ENCODE results near the gene SNX22.

Gene SNX22

DNA sequence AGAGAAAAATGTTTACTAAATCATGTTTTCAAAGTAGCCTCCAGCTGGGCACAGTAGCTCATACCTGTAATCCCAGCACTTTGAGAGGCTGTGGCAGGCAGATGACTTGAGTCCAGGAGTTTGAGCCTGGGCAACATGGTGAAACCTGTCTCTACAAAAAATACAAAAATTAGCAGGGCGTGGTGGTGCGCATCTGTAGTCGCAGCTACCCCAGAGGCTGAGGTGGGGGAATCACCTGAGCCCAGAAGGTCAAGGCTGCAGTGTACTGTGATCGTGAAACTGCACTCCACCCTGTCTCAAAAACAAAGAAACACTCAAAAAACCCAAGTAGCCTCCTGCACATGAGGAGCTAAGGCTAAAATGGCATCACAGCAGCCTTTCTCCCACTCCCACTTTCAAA is 12.9 kb downstream of the SNX22 start:
- H3K4me1 ChIP-seq (ENCODE audit: control insufficient read depth in 5 of 5, insufficient read depth in 5 of 5, low read length in 5 of 5): peaks cover 5 to 34% (median 27%) of the 10 kb centered on the region in 5 donors
- no peaks in the 10 kb centered on the region for H3K27me3 ChIP-seq (ENCODE audit: control insufficient read depth in 5 of 5, insufficient read depth in 4 of 5, low read length in 5 of 5)
- H3K9ac ChIP-seq (ENCODE audit: low read length in 5 of 5): no peak overlapping the region
- H3K27ac ChIP-seq (ENCODE audit: low read depth, low read length): no peak overlapping the region
- H3K4me3 ChIP-seq (ENCODE audit: low read depth in 1 of 5, low read length in 5 of 5): no peak overlapping the region
- peaks cover 0 to 13% (median 10%) of the 10 kb centered on the region in 5 donors for H3K36me3 ChIP-seq (ENCODE audit: control insufficient read depth in 5 of 5, insufficient read depth in 5 of 5, low read length in 5 of 5)
- H3K9me3 ChIP-seq (ENCODE audit: control insufficient read depth in 5 of 5, low read length in 5 of 5): no peaks in the 10 kb centered on the region

DNA sequence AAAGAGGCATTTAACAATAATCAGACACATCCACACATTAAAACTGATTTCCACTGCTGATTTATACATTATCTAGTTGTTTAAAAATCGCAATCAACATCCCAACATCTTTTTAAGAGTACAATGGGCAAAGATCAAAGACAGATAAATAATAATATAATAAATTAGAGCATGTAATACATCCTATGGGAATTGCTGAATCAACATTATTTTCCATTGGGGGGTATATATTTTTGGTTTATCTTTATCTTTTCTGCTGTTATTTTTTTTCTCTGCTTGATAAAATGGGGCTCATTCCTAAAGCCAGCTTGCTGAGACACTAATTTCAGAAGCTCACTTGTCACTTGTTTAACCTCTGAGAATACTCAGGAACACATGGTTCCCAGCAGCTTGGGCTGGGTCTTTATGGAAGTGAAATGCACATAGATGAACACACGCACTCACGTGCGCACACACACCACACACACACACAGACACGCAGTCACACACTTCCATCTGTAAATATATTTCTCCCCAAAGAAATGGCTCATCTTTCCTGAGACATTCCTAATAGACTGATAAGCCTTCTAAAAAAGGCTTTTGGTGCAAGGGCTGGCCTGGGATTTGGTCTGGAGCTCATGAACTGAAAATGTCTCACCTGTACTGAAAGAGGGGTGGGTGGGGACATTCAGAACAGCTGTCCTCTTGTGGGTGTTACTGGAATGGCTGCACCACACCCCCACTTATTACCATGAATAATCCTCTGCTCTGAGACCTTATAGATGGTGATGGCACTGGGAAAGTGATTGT is 14.8 kb downstream of the SNX22 start:
- Histone ChIP-seq H3K4me3 (ENCODE audit: low read depth in 1 of 5, low read length in 5 of 5) (no peak overlapping the region), H3K27me3 (ENCODE audit: control insufficient read depth in 5 of 5, insufficient read depth in 4 of 5, low read length in 5 of 5) (no peaks in the 10 kb centered on the region), H3K36me3 (ENCODE audit: control insufficient read depth in 5 of 5, insufficient read depth in 5 of 5, low read length in 5 of 5) (peaks cover 0 to 16% (median 10%) of the 10 kb centered on the region in 5 donors), H3K9ac (ENCODE audit: low read length in 5 of 5) (no peak overlapping the region), H3K9me3 (ENCODE audit: control insufficient read depth in 5 of 5, low read length in 5 of 5) (no peaks in the 10 kb centered on the region), H3K4me1 (ENCODE audit: control insufficient read depth in 5 of 5, insufficient read depth in 5 of 5, low read length in 5 of 5) (peaks cover 5 to 24% (median 22%) of the 10 kb centered on the region in 5 donors), H3K27ac (ENCODE audit: low read depth, low read length) (no peak overlapping the region)

DNA sequence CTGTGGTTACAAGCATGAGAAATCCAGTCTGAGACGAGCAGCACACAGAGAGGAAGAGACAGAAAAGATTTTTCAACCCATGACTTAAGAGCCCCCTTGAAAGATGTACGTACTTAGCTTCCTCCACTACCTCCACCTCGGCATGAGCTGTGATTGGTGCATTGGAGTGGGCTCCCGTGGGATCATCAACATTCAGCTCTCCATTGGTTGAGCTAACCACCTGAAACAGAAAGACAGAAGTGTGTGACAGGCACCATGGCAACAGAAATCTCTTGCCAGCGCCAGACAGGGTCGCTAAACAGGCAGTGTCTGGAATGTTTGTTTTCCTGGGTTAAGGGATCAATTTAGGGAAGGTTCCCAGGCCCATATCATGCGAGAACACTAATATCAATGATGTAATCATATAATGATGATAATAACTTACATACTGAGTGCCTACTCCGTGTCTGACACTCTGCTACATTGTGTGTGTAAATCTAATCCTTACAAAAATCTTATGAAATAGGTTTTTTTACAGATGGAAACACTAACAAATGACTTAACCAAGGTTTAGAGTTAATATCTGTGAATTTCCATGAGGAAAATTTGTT is 28.8 kb downstream of the SNX22 start:
- Histone ChIP-seq H3K36me3 (ENCODE audit: control insufficient read depth in 5 of 5, insufficient read depth in 5 of 5, low read length in 5 of 5) (peaks cover 6 to 44% (median 31%) of the 10 kb centered on the region in 5 donors), H3K9ac (ENCODE audit: low read length in 5 of 5) (no peak overlapping the region), H3K4me1 (ENCODE audit: control insufficient read depth in 5 of 5, insufficient read depth in 5 of 5, low read length in 5 of 5) (peaks cover 0 to 9% (median 7%) of the 10 kb centered on the region in 5 donors), H3K4me3 (ENCODE audit: low read depth in 1 of 5, low read length in 5 of 5) (no peak overlapping the region), H3K9me3 (ENCODE audit: control insufficient read depth in 5 of 5, low read length in 5 of 5) (no peaks in the 10 kb centered on the region), H3K27me3 (ENCODE audit: control insufficient read depth in 5 of 5, insufficient read depth in 4 of 5, low read length in 5 of 5) (no peaks in the 10 kb centered on the region), H3K27ac (ENCODE audit: low read depth, low read length) (no peak overlapping the region)

DNA sequence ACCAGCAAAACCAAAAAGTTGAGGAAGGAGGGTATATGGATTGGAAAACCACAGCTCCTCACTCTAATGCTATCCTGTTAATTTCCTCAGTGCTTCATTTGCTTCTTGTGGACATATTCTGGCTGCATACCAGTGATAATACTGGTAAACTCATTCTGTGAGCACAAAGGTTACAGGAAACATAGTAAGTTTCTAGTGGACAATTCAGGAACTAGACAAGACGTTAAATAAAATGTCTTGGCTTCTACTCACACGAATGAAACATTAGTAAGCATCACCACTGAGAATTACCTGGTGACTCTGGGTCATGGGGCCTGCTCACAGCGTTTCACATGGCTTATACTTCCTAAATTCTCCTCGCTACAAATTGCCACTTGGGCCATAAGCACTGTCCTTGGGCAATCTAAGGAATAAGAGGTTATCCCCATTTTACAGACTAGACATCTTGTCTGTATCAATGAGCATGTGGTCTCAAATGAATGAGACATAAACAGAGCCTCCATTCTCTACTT is 31.4 kb downstream of the SNX22 start:
- Histone ChIP-seq H3K4me1 (ENCODE audit: control insufficient read depth in 5 of 5, insufficient read depth in 5 of 5, low read length in 5 of 5) (peaks cover 0 to 9% (median 7%) of the 10 kb centered on the region in 5 donors), H3K4me3 (ENCODE audit: low read depth in 1 of 5, low read length in 5 of 5) (no peak overlapping the region), H3K9ac (ENCODE audit: low read length in 5 of 5) (no peak overlapping the region), H3K27me3 (ENCODE audit: control insufficient read depth in 5 of 5, insufficient read depth in 4 of 5, low read length in 5 of 5) (no peaks in the 10 kb centered on the region), H3K36me3 (ENCODE audit: control insufficient read depth in 5 of 5, insufficient read depth in 5 of 5, low read length in 5 of 5) (peaks cover 12 to 37% (median 30%) of the 10 kb centered on the region in 5 donors), H3K9me3 (ENCODE audit: control insufficient read depth in 5 of 5, low read length in 5 of 5) (no peaks in the 10 kb centered on the region), H3K27ac (ENCODE audit: low read depth, low read length) (no peak overlapping the region)

DNA sequence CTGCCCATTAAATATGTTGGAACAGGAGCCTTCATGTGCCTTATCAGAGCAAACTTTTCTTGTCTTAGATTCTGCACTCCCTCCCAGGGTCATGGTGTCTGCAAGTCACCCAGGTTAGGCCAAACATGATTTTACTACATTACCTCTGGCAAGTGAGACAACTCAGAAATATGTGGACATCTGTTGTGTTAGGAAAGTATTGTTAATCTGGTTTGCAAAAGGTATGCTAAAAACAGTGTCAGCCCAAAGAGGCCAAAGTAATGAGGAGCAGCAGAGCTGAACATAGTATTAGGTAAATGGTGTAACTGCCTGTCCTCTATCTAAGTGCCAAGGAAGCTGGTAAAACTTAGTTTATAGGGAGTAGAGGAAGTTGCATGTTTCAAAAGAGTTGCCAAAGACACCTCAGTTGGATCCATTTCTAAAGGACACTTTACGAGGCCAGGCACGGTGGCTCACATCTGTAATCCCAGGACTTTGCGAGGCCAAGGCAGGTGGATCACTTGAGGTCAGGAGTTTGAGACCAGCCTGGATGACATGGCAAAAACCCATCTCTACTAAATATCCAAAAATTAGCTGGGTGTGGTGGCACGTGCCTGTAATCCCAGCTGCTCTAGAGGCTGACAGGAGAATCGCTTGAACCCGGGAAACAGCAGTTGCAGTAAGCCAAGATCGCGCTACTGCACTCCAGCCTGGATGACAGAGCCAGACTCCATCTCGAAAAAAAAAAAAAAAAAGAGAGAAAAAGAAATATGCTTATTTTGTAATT is 33.8 kb downstream of the SNX22 start:
- no peak overlapping the region for H3K4me3 ChIP-seq (ENCODE audit: low read depth in 1 of 5, low read length in 5 of 5)
- no peaks in the 10 kb centered on the region for H3K27me3 ChIP-seq (ENCODE audit: control insufficient read depth in 5 of 5, insufficient read depth in 4 of 5, low read length in 5 of 5)
- no peak overlapping the region for H3K9ac ChIP-seq (ENCODE audit: low read length in 5 of 5)
- peaks cover 0 to 9% (median 7%) of the 10 kb centered on the region in 5 donors for H3K4me1 ChIP-seq (ENCODE audit: control insufficient read depth in 5 of 5, insufficient read depth in 5 of 5, low read length in 5 of 5)
- no peak overlapping the region for H3K27ac ChIP-seq (ENCODE audit: low read depth, low read length)
- H3K36me3 ChIP-seq (ENCODE audit: control insufficient read depth in 5 of 5, insufficient read depth in 5 of 5, low read length in 5 of 5): peaks cover 13 to 23% (median 20%) of the 10 kb centered on the region in 5 donors
- no peaks in the 10 kb centered on the region for H3K9me3 ChIP-seq (ENCODE audit: control insufficient read depth in 5 of 5, low read length in 5 of 5)

DNA sequence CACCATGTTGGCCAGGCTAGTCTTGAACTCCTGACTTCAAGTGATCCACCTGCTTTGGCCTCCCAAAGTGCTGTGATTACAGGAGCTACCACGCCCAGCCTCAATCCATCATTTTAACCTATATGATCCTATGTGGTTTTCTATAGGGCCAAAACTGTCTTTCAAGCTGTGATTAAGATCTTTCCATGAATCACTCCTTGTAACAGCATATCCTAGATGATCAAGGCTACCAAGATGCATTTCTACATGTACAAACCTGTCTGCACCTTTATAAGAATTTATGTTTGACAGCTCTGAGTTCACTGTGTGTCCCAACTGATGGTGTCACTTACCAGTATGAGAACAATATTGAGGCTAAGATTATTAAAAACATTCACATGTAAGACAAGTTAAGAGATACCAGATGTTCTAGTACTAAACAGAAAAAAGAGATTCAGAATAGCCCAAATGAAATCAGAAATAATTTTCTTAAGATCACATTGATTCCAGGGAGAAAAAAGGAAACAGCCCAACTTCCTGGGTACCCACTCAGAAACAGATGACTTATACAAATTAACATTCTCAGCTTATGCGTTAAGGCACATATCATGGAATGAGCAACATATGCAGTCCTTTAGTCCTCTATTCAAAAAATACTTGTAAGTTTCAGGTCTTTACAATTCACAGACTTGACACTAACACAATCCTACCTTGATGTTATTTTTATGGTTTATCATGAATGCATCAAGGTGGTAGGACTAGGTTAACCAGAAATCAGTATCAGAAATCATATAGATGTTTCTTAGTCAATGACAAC is 36.1 kb downstream of the SNX22 start:
- no peak overlapping the region for H3K4me3 ChIP-seq (ENCODE audit: low read depth in 1 of 5, low read length in 5 of 5)
- peaks cover 11 to 17% (median 14%) of the 10 kb centered on the region in 5 donors for H3K36me3 ChIP-seq (ENCODE audit: control insufficient read depth in 5 of 5, insufficient read depth in 5 of 5, low read length in 5 of 5)
- no peaks in the 10 kb centered on the region for H3K9me3 ChIP-seq (ENCODE audit: control insufficient read depth in 5 of 5, low read length in 5 of 5)
- H3K4me1 ChIP-seq (ENCODE audit: control insufficient read depth in 5 of 5, insufficient read depth in 5 of 5, low read length in 5 of 5): peaks cover 0 to 8% (median 6%) of the 10 kb centered on the region in 5 donors
- no peak overlapping the region for H3K27ac ChIP-seq (ENCODE audit: low read depth, low read length)
- no peak overlapping the region for H3K9ac ChIP-seq (ENCODE audit: low read length in 5 of 5)
- H3K27me3 ChIP-seq (ENCODE audit: control insufficient read depth in 5 of 5, insufficient read depth in 4 of 5, low read length in 5 of 5): no peaks in the 10 kb centered on the region

DNA sequence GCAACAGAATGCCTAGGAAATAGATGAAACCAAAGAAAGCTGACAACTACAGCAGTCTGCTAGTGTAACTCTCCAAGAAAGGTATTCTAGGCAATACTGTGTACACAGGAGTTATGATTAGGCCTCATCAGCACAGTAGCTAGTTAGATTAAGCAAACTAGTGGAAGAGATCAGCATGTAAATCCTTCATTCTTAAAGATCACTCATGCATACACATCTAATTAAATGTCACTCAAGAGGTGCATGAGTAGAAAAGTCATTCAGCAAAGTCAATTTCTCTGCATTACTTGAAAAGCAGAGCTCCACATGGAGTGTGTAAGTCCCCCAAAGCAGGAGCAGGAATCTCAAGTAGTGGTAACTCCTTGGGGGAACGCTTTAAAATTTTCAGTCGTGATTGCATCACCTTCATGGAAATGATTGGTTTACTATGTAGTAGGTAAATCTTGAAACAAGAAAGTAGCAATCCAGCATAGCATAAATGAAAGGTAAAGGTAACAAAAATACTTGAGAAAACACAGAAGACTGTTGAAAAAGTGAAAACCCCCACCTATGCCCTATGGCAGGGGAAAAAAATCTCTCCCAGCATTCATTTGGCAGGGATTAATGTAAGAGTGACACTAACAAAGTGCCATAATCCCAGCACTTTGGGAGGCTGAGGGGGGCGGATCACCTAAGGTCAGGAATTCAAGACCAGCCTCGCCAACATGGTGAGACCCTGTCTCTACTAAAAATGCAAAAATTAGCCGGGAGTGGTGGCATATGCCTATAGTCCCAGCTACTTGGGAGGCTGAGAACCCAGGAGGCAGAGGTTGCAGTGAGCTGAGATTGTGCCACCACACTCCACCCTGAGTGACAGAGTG is 40.7 kb downstream of the SNX22 start:
- Histone ChIP-seq H3K9ac (ENCODE audit: low read length in 5 of 5) (no peak overlapping the region), H3K27ac (ENCODE audit: low read depth, low read length) (no peak overlapping the region), H3K4me1 (ENCODE audit: control insufficient read depth in 5 of 5, insufficient read depth in 5 of 5, low read length in 5 of 5) (peaks cover 0 to 3% (median 2%) of the 10 kb centered on the region in 5 donors), H3K4me3 (ENCODE audit: low read depth in 1 of 5, low read length in 5 of 5) (no peak overlapping the region), H3K27me3 (ENCODE audit: control insufficient read depth in 5 of 5, insufficient read depth in 4 of 5, low read length in 5 of 5) (no peaks in the 10 kb centered on the region), H3K36me3 (ENCODE audit: control insufficient read depth in 5 of 5, insufficient read depth in 5 of 5, low read length in 5 of 5) (peaks cover 10 to 23% (median 17%) of the 10 kb centered on the region in 5 donors), H3K9me3 (ENCODE audit: control insufficient read depth in 5 of 5, low read length in 5 of 5) (no peaks in the 10 kb centered on the region)

DNA sequence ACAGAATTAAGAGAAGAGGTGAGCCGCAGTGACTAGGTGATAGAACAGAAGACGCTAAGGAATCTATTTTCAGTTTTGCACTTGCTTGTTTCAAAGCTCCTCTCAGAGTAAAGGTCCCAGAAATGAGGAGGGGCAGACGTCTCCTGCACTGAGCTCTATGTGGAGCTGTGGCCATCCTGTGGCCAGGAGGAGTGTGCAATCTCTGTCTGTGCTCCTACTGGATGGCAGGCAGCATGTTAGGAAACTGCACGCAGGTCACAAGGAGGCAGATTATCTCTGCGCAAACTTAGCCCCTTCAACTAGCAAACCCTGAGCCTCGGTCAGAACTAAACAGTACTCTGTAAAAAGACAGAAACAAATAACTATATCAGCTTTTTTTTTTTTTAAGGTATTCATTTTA is 42.4 kb downstream of the SNX22 start:
- H3K4me1 ChIP-seq (ENCODE audit: control insufficient read depth in 5 of 5, insufficient read depth in 5 of 5, low read length in 5 of 5): peaks cover 0 to 11% (median 10%) of the 10 kb centered on the region in 5 donors
- H3K9ac ChIP-seq (ENCODE audit: low read length in 5 of 5): no peak overlapping the region

DNA sequence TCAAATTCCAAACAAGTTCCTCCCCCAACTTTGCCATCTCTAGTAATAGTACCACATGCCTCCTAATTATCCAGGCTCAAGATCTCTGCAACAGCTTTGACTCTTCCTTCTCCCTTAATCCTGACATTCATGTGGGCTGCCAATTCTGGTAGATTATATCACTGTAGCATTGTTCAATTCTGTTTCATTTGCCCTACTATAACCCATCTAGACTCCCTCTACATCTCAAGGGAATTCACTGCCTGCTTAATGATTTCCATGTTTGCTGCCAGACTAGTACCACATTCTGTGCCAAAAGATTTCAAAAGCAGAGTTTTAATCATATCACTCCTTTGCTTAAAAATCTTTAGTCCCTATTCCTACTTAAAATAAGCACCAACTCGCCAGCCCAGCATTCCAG is 45.9 kb downstream of the SNX22 start:
- H3K4me1 ChIP-seq (ENCODE audit: control insufficient read depth in 5 of 5, insufficient read depth in 5 of 5, low read length in 5 of 5): peaks cover 0 to 11% (median 10%) of the 10 kb centered on the region in 5 donors
- no peaks in the 10 kb centered on the region for H3K27me3 ChIP-seq (ENCODE audit: control insufficient read depth in 5 of 5, insufficient read depth in 4 of 5, low read length in 5 of 5)
- peaks cover 16 to 31% (median 16%) of the 10 kb centered on the region in 5 donors for H3K36me3 ChIP-seq (ENCODE audit: control insufficient read depth in 5 of 5, insufficient read depth in 5 of 5, low read length in 5 of 5)
- no peak overlapping the region for H3K4me3 ChIP-seq (ENCODE audit: low read depth in 1 of 5, low read length in 5 of 5)
- no peak overlapping the region for H3K27ac ChIP-seq (ENCODE audit: low read depth, low read length)
- H3K9me3 ChIP-seq (ENCODE audit: control insufficient read depth in 5 of 5, low read length in 5 of 5): no peaks in the 10 kb centered on the region
- H3K9ac ChIP-seq (ENCODE audit: low read length in 5 of 5): no peak overlapping the region

More for the DNA sequence above, 42.4 kb downstream of the SNX22 start:
- Histone ChIP-seq H3K4me3 (ENCODE audit: low read depth in 1 of 5, low read length in 5 of 5) (no peak overlapping the region), H3K27ac (ENCODE audit: low read depth, low read length) (no peak overlapping the region), H3K27me3 (ENCODE audit: control insufficient read depth in 5 of 5, insufficient read depth in 4 of 5, low read length in 5 of 5) (no peaks in the 10 kb centered on the region), H3K36me3 (ENCODE audit: control insufficient read depth in 5 of 5, insufficient read depth in 5 of 5, low read length in 5 of 5) (peaks cover 8 to 19% (median 9%) of the 10 kb centered on the region in 5 donors), H3K9me3 (ENCODE audit: control insufficient read depth in 5 of 5, low read length in 5 of 5) (no peaks in the 10 kb centered on the region)
